RWPE1 (cell line): ENCODE data around the gene CRPPA.

Experiments used
- CTCF ChIA-PET: fragments of 350-600 bp; sonication (Branson Sonifier 250); formaldehyde crosslinking; extraction: SDS; loops from one replicate; lab custom pipeline; 2021; lab: Yijun Ruan, JAX
- POLR2A ChIA-PET: fragments of 400-600 bp; formaldehyde crosslinking; extraction: SDS; loops from one replicate; lab custom pipeline; 2020; ENCODE audit warnings: antibody characterized with exemption; ENCODE audit not compliant: low non-redundant PET; lab: Yijun Ruan, JAX
- DNase-seq: peaks from one replicate; pipeline ENCODE4 v3.0.0; 2012; ENCODE audit warnings: low spot score
- H3K27ac ChIP-seq: fragments of 450-650 bp; 2 replicates; pipeline ENCODE4 v1.5.1; 2017
- CTCF ChIP-seq: fragments of 450-650 bp; conservative IDR thresholded peaks from 2 replicates; pipeline ENCODE4 v1.5.1; 2017; ENCODE audit warnings: low read depth, mild to moderate bottlenecking

Gene CRPPA

GRCh38 chr7:16411391-16411790, 9.9 kb downstream of the CRPPA start:
- CTCF ChIA-PET: no interaction called here
- POLR2A ChIA-PET: no interaction called here
- TF ChIP-seq CTCF: no peak
- DNase-seq: no peak
- no peak overlapping the region for H3K27ac ChIP-seq

- POLR2A ChIA-PET: no interaction called here
- CTCF ChIA-PET: interaction anchor here (0.6 kb wide), 1 partner anchor 118 kb away, joined by 3 read pairs; no protein-coding TSS in a partner anchor
- DNase-seq: no peak
- TF ChIP-seq CTCF: no peak
- no peak overlapping the region for H3K27ac ChIP-seq
Measured at GRCh38 chr7:16409777-16410176, 11.6 kb downstream of the CRPPA start.

- H3K27ac ChIP-seq: no peak overlapping the region
- no peak for DNase-seq
- TF ChIP-seq CTCF: no peak
- ChIA-PET POLR2A (no interaction called here), CTCF (no interaction called here)
Measured at GRCh38 chr7:16404636-16405035, 16.7 kb downstream of the CRPPA start.

- POLR2A ChIA-PET: no interaction called here
- TF ChIP-seq CTCF: no peak
- CTCF ChIA-PET: no interaction called here
- H3K27ac ChIP-seq: no peak overlapping the region
- no peak for DNase-seq
Measured at GRCh38 chr7:16403475-16403874, 17.9 kb downstream of the CRPPA start.

- POLR2A ChIA-PET: no interaction called here
- H3K27ac ChIP-seq: no peak overlapping the region
- TF ChIP-seq CTCF: no peak
- no peak for DNase-seq
- CTCF ChIA-PET: no interaction called here
Measured at GRCh38 chr7:16402940-16403339, 18.4 kb downstream of the CRPPA start.

GRCh38 chr7:16402091-16402490, 19.2 kb downstream of the CRPPA start:
- DNase-seq: no peak
- no peak for TF ChIP-seq CTCF
- H3K27ac ChIP-seq: no peak overlapping the region
- ChIA-PET POLR2A (no interaction called here), CTCF (no interaction called here)

GRCh38 chr7:16400893-16401275, 20.5 kb downstream of the CRPPA start:
- no peak overlapping the region for H3K27ac ChIP-seq
- CTCF ChIA-PET: no interaction called here
- TF ChIP-seq CTCF: no peak
- no peak for DNase-seq
- POLR2A ChIA-PET: no interaction called here
